Subcutaneous adipose tissue (tissue), 4 donors: ENCODE measurements around the gene KLK13. TPM values are rescaled to one million over a fixed set of nuclear protein-coding genes. Genes with fewer than 3 reads are reported as not detected.

Source experiments
- total RNA-seq, 4 donors: library from RNA; depleted of rRNA; stranded (reverse); fragments of >200 nt; gene quantifications; one replicate each; pipeline ENCODE4 v1.1.0, GENCODE V29; 2016
- TF ChIP-seq, protein P1 (sequence below): fragments of 450-650 bp; IDR thresholded peaks from one replicate; pipeline ENCODE4 v1.5.1; 2016; ENCODE audit warnings: low read depth, mild to moderate bottlenecking, control low read depth, antibody characterized with exemption, moderate library complexity

Gene KLK13
- total RNA-seq, 4 donors from 2014 or later: not detected

DNA sequence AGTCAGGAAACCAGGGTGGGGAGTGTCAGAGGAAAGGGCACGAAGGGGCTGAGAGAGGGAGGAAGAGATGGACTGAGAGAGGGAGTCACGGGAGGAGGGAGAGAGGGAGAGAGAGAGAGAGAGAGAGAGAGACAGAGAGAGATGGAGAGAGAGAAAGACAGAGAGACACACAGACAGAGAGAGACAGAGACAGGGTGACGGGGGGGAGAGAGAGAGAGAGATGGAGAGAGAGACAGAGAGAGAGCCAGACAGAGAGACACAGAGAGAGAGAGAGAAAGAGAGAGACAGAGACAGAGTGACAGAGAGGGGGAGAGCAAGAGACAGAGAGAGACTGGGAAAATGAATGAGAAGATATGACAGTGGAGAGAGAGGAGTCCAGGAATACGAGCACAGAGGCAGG lies 18.3 kb upstream of the KLK13 start:
- TF ChIP-seq, protein P1, sequence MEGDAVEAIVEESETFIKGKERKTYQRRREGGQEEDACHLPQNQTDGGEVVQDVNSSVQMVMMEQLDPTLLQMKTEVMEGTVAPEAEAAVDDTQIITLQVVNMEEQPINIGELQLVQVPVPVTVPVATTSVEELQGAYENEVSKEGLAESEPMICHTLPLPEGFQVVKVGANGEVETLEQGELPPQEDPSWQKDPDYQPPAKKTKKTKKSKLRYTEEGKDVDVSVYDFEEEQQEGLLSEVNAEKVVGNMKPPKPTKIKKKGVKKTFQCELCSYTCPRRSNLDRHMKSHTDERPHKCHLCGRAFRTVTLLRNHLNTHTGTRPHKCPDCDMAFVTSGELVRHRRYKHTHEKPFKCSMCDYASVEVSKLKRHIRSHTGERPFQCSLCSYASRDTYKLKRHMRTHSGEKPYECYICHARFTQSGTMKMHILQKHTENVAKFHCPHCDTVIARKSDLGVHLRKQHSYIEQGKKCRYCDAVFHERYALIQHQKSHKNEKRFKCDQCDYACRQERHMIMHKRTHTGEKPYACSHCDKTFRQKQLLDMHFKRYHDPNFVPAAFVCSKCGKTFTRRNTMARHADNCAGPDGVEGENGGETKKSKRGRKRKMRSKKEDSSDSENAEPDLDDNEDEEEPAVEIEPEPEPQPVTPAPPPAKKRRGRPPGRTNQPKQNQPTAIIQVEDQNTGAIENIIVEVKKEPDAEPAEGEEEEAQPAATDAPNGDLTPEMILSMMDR: no peak

- TF ChIP-seq, protein P1: no peak
Observed at GRCh38 chr19:51082611-51083010, 17.7 kb upstream of the KLK13 start, which contains the start of gene KLK14. Gene KLK14 (minus strand): TSS chr19:51082887. CDS start chr19:51082614, 273 bp downstream.

GRCh38 chr19:51081476-51081875 lies 16.6 kb upstream of the KLK13 start:
- TF ChIP-seq, protein P1: no peak

- TF ChIP-seq, protein P1: no peak
Observed at GRCh38 chr19:51079481-51080110, 14.7 kb upstream of the KLK13 start.

GRCh38 chr19:51078731-51079130 lies 13.8 kb upstream of the KLK13 start:
- TF ChIP-seq, protein P1: no peak

- TF ChIP-seq, protein P1: no peak
Observed at GRCh38 chr19:51078104-51078503, 13.2 kb upstream of the KLK13 start.

DNA sequence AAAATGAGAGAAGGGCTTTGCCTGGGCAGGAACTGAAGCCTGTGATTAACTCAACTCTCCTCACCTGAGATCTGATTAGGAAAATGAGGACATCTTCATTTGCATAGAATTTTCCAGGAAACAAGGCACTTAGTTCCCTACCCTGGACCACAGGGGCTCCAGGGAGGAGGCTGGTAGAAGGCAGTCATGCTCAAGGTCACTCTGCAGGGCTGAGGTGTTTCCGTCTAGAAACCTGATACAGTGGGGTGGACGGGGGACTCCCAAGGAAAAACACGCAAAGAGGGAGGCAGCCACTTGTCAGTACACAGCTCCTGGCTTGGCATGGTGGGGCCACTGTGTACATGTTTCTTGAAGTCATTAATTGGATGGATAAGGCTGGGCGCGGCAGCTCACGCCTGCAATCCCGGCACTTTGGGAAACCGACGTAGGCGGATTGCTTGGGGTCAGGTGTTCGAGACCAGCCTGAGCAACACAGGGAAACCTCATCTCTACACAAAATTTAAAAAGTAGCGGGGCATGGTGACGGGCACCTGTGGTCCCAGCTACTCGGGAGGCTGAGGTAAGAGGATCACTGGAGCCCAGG lies 11.8 kb upstream of the KLK13 start:
- TF ChIP-seq, protein P1: no peak
